Muscle of leg (tissue), 11 donors: ENCODE data around the gene DNAJB6. TPM values are rescaled to one million over a fixed set of nuclear protein-coding genes. Genes with fewer than 3 reads are reported as not detected.

Experiments
- DNase-seq: peaks from one replicate; pipeline ENCODE4 v3.0.0; 2013
- H3K27ac ChIP-seq: one replicate; pipeline ENCODE4 v1.5.1; 2013; ENCODE audit warnings: mild to moderate bottlenecking, low read length, control low read depth
- H3K27me3 ChIP-seq: one replicate; pipeline ENCODE4 v1.6.1; 2013; ENCODE audit warnings: low read length; ENCODE audit not compliant: control insufficient read depth, insufficient read depth
- H3K36me3 ChIP-seq: one replicate; pipeline ENCODE4 v1.6.1; 2013; ENCODE audit warnings: low read length; ENCODE audit not compliant: control insufficient read depth, insufficient read depth
- H3K4me1 ChIP-seq: one replicate; pipeline ENCODE4 v1.6.1; 2013; ENCODE audit warnings: low read length; ENCODE audit not compliant: control insufficient read depth, insufficient read depth
- H3K4me3 ChIP-seq: one replicate; pipeline ENCODE4 v1.5.1; 2013; ENCODE audit warnings: low read length, control low read depth
- H3K9me3 ChIP-seq: replicated peaks from 2 replicates; pipeline ENCODE4 v1.6.1; 2013; ENCODE audit warnings: low read depth, low read length; ENCODE audit not compliant: control insufficient read depth
- WGBS: methylation state at CpG from one replicate; pipeline ENCODE4 v1.1.5; 2013; ENCODE audit warnings: missing lambda C conversion rate; ENCODE audit not compliant: insufficient coverage; 5-methylcytosine and 5-hydroxymethylcytosine counted together
- polyA plus RNA-seq, 8 donors: library from polyadenylated mRNA; unstranded; fragments of 120-200 nt; gene quantifications; one replicate each; pipeline versions ENCODE4 v1.2.1 to v1.2.3, GENCODE V29; 2013; ENCODE audit warnings: inconsistent platforms in 1 of 8, low replicate concordance in 1 of 8; ENCODE audit not compliant: insufficient read length in 8 of 8, insufficient read depth in 1 of 8
- total RNA-seq: library from RNA; stranded (reverse); fragments of 120-200 nt; gene quantifications from one replicate; pipeline ENCODE4 v1.2.4, GENCODE V29; 2013

DNAJB6 gene
- total and polyA plus RNA-seq, 9 donors: 76.1 to 137 (median 121) TPM

- peaks cover 17% of the 10 kb centered on the region for H3K4me1 ChIP-seq
- no peaks in the 10 kb centered on the region for H3K36me3 ChIP-seq
- H3K27me3 ChIP-seq: no peaks in the 10 kb centered on the region
- H3K4me3 ChIP-seq: no peak overlapping the region
- no peak for DNase-seq
- H3K9me3 ChIP-seq: no peaks in the 10 kb centered on the region
- H3K27ac ChIP-seq: no peak overlapping the region
- WGBS: 79% methylated on average over 36 of the region's 42 CpGs
Measured at GRCh38 chr7:157426463-157427301, 89.9 kb downstream of the DNAJB6 start.

DNA sequence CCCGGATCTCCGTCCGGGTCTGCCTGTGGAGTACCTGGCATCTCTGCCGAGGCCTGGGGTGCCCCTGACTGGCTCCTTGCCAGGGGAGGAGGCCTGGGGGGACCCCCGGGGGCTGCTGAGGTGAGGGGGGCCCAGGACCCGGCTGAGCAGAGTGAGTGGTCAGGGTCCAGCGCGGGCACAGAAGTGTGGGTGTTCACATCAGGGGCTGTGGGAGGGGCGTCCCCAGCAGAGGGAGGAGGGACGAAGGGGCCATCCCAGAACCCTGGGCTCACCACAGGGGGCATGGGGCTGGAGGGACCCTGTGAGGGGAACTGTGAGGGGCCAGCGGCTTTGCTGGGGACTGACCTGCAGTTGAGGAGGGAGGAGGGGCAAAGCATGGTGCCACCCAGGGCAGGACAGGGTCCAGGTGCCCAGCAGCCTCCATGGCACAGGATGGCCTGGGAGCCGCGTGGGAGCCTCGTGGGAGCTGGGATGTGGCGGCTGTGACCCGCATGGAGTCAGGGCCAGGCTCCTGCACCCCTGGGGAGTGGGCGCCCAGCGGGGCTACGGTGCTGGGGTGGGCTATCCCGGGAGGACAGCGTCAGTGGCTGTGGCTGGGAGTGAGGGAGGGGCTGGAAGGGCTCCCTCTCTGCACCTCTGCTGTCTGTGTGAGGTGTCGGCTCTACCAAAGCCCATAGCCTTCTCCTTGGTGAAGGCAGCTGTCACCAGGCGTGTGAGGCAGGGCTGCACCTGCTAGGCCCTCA is 91.2 kb downstream of the DNAJB6 start:
- H3K27me3 ChIP-seq: no peaks in the 10 kb centered on the region
- H3K9me3 ChIP-seq: no peaks in the 10 kb centered on the region
- H3K36me3 ChIP-seq: no peaks in the 10 kb centered on the region
- 84% methylated on average over 20 of the region's 23 CpGs for WGBS
- DNase-seq: no peak
- H3K4me3 ChIP-seq: no peak overlapping the region
- H3K27ac ChIP-seq: no peak overlapping the region
- H3K4me1 ChIP-seq: peaks cover 23% of the 10 kb centered on the region

DNA sequence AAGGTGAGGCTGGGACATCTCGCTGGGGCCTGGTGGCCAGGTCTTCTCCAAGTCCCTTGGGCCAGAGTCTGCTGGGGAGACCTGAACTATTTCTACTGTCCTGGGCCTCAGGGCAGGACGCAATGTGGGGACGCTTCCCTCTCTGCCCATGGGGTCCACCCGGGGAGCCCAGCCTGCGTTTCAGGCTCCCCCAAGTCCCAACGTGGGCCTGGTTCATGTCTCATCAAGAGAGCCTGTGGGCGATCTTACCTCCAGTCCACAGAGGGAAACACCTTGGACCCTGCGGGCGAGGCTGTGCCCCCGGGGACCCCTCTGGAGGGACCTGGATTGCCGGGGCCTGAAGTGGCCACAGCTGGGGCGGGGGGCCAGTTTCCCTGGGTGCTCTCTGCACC is 91.7 kb downstream of the DNAJB6 start:
- Histone ChIP-seq H3K27me3 (no peaks in the 10 kb centered on the region), H3K4me1 (peaks cover 21% of the 10 kb centered on the region), H3K4me3 (no peak overlapping the region), H3K36me3 (no peaks in the 10 kb centered on the region), H3K27ac (no peak overlapping the region), H3K9me3 (no peaks in the 10 kb centered on the region)
- WGBS: 88% methylated on average over 12 of the region's 12 CpGs
- DNase-seq: no peak

DNA sequence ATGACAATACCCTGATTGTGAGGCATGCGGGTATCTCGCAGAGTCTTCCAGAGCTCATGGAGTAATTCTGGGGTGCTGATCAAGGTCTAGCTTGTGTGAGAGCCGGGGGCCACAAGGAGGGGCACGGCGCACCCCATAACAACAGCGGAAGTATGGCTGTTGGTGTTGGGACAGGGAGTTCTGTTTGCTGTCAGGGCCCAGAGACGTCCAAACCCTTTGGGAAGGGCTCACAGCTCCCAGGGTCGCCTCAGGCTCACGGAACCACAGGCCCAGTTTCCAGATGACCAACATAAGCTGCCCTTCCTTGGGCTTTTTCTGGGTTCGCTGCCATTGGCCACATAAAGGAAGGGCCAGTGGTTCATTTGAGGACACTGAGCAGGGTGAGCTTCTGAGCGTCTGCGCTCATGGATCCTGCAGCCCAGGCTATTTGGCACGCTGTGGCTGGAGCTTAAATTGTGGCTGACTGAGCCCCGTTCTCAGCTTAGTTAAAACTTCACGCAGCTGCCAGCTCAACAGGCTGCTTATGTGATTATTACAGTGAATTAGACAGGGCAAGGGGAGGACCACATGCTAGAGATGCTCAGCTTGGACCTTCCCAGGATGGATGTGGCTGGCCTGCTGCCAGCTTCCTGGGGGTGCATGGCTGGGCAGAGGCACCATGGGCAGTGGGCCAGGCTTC is 92.3 kb downstream of the DNAJB6 start:
- Histone ChIP-seq H3K36me3 (no peaks in the 10 kb centered on the region), H3K4me3 (no peak overlapping the region), H3K27ac (no peak overlapping the region), H3K9me3 (no peaks in the 10 kb centered on the region), H3K4me1 (peaks cover 16% of the 10 kb centered on the region), H3K27me3 (no peaks in the 10 kb centered on the region)
- peak; percentile 75 for DNase-seq
- WGBS: 75% methylated on average over 15 of the region's 15 CpGs

DNA sequence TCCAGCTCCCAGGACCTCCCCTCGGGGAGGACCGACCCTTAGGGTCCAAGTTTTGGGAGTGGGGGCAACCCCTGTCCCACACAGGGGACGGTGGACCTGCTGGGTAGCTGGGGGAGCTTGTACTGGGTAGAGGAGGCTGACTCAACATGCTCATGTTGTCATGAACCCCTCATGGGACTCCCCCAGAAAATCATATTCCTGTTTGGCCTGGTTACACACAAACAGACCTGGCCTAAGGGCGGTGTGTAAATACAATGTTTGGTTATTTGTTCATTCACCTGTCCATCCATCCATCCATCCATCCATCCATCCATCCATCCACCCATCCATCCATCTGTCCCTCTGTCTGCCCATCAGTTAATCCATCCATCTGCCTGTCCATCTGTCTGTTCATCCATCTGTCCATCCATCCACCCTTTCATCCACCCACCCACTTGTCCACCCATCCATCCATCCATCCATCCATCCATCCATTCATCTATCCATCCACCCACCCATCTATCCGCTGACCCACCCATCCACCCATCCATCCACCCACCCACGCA is 92.9 kb downstream of the DNAJB6 start:
- Histone ChIP-seq H3K27ac (no peak overlapping the region), H3K36me3 (no peaks in the 10 kb centered on the region), H3K4me3 (no peak overlapping the region), H3K27me3 (no peaks in the 10 kb centered on the region), H3K9me3 (no peaks in the 10 kb centered on the region), H3K4me1 (peaks cover 16% of the 10 kb centered on the region)
- 85% methylated on average over 3 of the region's 6 CpGs for WGBS
- no peak for DNase-seq

- Histone ChIP-seq H3K36me3 (no peaks in the 10 kb centered on the region), H3K27ac (no peak overlapping the region), H3K4me1 (peaks cover 16% of the 10 kb centered on the region), H3K4me3 (no peak overlapping the region), H3K27me3 (no peaks in the 10 kb centered on the region), H3K9me3 (no peaks in the 10 kb centered on the region)
- WGBS: 72% methylated on average over 5 of the region's 7 CpGs
- no peak for DNase-seq
Measured at GRCh38 chr7:157430721-157431120, 93.9 kb downstream of the DNAJB6 start.

- Histone ChIP-seq H3K4me1 (peaks cover 16% of the 10 kb centered on the region), H3K9me3 (no peaks in the 10 kb centered on the region), H3K36me3 (no peaks in the 10 kb centered on the region), H3K27ac (no peak overlapping the region), H3K4me3 (no peak overlapping the region), H3K27me3 (no peaks in the 10 kb centered on the region)
- WGBS: 82% methylated on average over 22 of the region's 29 CpGs
- no peak for DNase-seq
Measured at GRCh38 chr7:157431173-157431950, 94.6 kb downstream of the DNAJB6 start.

GRCh38 chr7:157431951-157432540 is 95.2 kb downstream of the DNAJB6 start:
- Histone ChIP-seq H3K9me3 (no peaks in the 10 kb centered on the region), H3K27ac (no peak overlapping the region), H3K36me3 (no peaks in the 10 kb centered on the region), H3K4me1 (peaks cover 16% of the 10 kb centered on the region), H3K4me3 (no peak overlapping the region), H3K27me3 (no peaks in the 10 kb centered on the region)
- DNase-seq: no peak
- WGBS: 48% methylated on average over 18 of the region's 22 CpGs

DNA sequence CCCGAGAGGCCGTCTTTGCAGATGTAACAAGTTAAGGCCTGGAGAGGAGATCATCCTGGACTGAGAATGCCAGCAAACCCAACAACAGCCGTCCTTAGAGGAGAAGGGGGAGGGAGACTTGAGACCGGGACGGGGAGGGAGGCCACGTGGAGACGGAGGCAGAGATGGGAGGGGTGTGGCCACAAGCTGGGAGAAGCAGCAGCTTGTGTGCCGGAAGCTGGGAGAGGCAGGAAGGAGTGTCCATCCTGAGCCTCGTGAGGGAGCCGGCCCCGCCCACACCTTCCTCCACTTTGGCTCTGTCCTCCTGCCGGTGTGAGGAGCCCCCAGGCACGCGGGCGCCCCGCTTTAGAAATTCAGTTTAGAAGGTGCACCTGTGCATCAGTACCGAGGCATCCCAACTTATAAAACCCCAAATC is 95.7 kb downstream of the DNAJB6 start:
- Histone ChIP-seq H3K27ac (no peak overlapping the region), H3K4me3 (no peak overlapping the region), H3K36me3 (no peaks in the 10 kb centered on the region), H3K9me3 (no peaks in the 10 kb centered on the region), H3K27me3 (no peaks in the 10 kb centered on the region), H3K4me1 (peaks cover 16% of the 10 kb centered on the region)
- 4% methylated on average over 7 of the region's 17 CpGs for WGBS
- DNase-seq: peak; percentile 50
